Gastroesophageal sphincter (tissue), 3 donors: ENCODE data around the gene FPR1.

Source experiments
- EP300 ChIP-seq: sonication (generic); formaldehyde crosslinking; IDR thresholded peaks from one replicate; pipeline ENCODE4 v1.6.1; 2017; ENCODE audit warnings: antibody characterized with exemption, mild to moderate bottlenecking
- POLR2A ChIP-seq, 2 donors: fragments of 450-650 bp; IDR thresholded peaks; one replicate each; pipeline ENCODE4 v1.6.1; 2017; ENCODE audit warnings: antibody characterized with exemption in 2 of 2, mild to moderate bottlenecking in 2 of 2, moderate library complexity in 1 of 2
- POLR2AphosphoS5 ChIP-seq: sonication (generic); formaldehyde crosslinking; IDR thresholded peaks from one replicate; pipeline ENCODE4 v1.6.1; 2017; ENCODE audit warnings: antibody characterized with exemption
- TF ChIP-seq, protein P1 (sequence below), 4 experiments: fragments of 200-600 bp in 2 of 4; fragments of 450-650 bp in 2 of 4; sonication (generic) in 1 of 4; IDR thresholded peaks; one replicate each; pipeline ENCODE4 v1.5.1; 2017 to 2019; ENCODE audit warnings: antibody characterized with exemption in 4 of 4, mild to moderate bottlenecking in 2 of 4, moderate library complexity in 2 of 4

DNA sequence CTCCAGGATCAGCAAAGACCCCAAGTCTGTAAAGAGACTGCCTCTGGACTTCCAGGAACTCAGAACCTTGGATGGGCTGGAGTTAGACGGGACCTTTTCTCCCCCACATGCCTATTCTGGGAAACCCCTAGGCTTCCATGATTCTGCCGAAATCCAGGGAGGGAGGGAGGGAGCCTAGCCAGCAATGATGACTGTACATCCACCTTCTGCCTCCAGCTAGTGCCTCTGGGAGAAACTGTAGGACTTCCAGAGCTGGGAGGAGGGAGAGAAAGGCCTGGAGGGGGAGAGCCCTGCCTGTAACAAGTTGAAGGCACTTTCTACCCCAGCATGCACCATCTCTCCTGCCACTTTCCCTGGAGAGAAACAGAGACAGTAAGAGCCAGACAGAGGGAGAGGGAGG lies 21.9 kb downstream of the FPR1 start:
- no peak for TF ChIP-seq POLR2A (IDR thresholded peaks at IDR 0.05)
- TF ChIP-seq, protein P1, sequence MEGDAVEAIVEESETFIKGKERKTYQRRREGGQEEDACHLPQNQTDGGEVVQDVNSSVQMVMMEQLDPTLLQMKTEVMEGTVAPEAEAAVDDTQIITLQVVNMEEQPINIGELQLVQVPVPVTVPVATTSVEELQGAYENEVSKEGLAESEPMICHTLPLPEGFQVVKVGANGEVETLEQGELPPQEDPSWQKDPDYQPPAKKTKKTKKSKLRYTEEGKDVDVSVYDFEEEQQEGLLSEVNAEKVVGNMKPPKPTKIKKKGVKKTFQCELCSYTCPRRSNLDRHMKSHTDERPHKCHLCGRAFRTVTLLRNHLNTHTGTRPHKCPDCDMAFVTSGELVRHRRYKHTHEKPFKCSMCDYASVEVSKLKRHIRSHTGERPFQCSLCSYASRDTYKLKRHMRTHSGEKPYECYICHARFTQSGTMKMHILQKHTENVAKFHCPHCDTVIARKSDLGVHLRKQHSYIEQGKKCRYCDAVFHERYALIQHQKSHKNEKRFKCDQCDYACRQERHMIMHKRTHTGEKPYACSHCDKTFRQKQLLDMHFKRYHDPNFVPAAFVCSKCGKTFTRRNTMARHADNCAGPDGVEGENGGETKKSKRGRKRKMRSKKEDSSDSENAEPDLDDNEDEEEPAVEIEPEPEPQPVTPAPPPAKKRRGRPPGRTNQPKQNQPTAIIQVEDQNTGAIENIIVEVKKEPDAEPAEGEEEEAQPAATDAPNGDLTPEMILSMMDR (IDR thresholded peaks at IDR 0.05): no peak
- no peak for TF ChIP-seq POLR2AphosphoS5
- no peak for TF ChIP-seq EP300
